GM13977 (cell line): ENCODE results near the gene SPG11.
"Not testable (repeated sequence)": the region's sequence is repeated elsewhere in the genome, so short reads cannot be mapped to it uniquely, and the experiment has no call there.

Source experiments
- DNase-seq: peaks from one replicate; pipeline ENCODE4 v3.0.0; 2012; ENCODE audit warnings: low spot score
- in situ Hi-C: fragments of 300-500 bp; cut with MboI; formaldehyde crosslinking; loops from one replicate; pipeline ENCODE4 v1.12.0; 2022; ENCODE audit warnings: low sequenced_read_pairs, low pct_unique_long_range_greater_than_20kb, mixed read lengths, inconsistent platforms; ENCODE audit not compliant: unreplicated experiment
- TF ChIP-seq, protein P1 (sequence below): IDR thresholded peaks from 2 replicates; pipeline ENCODE4 v1.5.1; 2012; ENCODE audit warnings: mild to moderate bottlenecking, control low read depth; ENCODE audit not compliant: insufficient read depth; ENCODE audit errors: extremely low read depth, missing control alignments

The SPG11 gene

DNA sequence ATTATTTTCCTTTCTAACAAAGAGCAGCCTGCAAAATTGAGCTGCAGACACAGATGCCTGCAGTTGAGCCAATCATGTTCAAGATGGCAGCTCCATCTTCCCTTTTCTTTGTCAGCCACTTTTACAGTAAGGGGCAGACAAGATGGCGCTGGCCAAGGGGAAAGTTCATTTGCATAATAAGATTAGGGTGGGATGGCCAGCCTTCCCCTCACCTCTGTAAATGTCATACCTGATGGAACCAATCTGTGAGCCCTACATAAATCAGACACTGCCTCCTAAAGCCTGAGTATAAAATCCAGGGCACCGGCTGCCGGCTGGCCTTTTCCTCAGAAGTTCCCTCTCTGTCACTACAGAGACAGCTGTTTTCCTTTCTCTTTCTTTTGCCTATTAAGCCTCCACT is 31.8 kb upstream of the SPG11 start:
- in situ Hi-C loops: no loop called here
- TF ChIP-seq, protein P1, sequence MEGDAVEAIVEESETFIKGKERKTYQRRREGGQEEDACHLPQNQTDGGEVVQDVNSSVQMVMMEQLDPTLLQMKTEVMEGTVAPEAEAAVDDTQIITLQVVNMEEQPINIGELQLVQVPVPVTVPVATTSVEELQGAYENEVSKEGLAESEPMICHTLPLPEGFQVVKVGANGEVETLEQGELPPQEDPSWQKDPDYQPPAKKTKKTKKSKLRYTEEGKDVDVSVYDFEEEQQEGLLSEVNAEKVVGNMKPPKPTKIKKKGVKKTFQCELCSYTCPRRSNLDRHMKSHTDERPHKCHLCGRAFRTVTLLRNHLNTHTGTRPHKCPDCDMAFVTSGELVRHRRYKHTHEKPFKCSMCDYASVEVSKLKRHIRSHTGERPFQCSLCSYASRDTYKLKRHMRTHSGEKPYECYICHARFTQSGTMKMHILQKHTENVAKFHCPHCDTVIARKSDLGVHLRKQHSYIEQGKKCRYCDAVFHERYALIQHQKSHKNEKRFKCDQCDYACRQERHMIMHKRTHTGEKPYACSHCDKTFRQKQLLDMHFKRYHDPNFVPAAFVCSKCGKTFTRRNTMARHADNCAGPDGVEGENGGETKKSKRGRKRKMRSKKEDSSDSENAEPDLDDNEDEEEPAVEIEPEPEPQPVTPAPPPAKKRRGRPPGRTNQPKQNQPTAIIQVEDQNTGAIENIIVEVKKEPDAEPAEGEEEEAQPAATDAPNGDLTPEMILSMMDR: no peak
- DNase-seq: no peak

DNA sequence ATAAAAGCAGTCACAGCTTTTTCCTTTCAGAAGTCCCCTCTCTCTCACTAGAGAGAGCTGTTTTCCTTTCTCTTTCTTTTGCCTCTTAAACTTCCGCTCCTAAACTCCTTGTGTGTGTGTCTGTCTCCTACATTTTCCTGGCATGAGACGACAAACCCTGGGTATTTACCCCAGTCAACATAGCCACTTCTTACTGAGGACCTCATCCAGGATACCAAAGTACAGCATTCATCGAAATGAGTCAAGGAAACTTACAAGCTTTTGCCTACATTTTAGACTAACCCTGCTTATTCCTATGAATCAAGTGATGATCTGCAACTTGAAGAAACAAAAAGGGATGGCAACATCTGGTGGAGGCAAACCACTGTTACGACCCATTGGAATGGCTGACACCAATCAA is 31.0 kb upstream of the SPG11 start:
- DNase-seq: no peak
- TF ChIP-seq, protein P1: no peak
- in situ Hi-C loops: no loop called here

DNA sequence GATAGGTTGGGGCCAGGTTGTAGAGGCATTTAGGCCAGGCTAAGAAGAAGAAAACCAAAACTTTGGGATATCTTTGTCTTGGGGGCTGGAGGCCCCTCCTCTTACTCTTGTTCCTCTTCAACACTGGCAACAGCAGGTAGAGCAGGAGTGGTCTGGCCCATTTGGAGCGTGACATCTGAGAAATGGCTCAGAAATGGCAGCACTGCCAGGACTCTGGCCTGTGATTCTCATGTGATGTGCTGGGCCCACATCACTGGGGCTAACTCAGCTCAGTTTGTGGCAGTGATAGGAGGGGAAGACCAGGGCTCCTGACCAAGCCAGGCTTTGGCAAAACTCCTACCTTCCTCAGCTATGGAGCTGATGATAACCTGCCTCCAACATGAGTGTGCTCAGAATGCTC is 29.2 kb upstream of the SPG11 start:
- TF ChIP-seq, protein P1: no peak
- no peak for DNase-seq
- in situ Hi-C loops: no loop called here

DNA sequence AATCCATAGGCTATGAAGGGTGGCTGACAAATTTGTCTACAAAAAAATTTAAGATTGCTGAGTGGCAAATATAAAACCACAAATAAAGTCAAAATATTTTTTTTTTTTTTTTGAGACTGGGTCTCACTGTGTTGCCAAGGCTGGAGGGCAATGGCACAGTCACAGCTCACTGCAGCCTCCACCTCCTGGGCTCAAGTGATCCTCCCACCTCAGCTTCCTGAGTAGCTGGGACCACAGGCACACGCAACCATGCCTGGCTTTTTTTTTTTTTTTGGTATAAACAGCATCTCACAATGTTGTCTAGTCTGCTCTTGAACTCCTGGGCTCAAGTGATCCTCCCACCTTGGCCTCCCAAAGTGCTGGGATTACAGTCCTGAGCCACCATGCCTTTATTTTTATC is 26.8 kb upstream of the SPG11 start:
- DNase-seq, in situ Hi-C loops: not testable (repeated sequence)

DNA sequence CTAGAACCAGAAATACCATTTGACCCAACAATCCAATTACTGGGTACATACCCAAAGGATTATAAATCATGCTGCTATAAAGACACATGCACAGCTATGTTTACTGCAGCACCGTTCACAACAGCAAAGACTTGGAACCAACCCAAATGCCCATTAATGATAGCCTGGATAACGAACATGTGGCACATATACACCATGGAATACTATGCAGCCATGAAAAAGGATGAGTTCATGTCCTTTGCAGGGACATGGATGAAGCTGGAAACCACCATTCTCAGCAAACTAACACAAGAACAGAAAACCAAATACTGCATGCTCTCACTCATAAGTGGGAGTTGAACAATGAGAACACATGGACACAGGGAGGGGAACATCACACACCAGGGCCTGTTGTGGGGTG is 25.9 kb upstream of the SPG11 start:
- DNase-seq, in situ Hi-C loops: not testable (repeated sequence)

DNA sequence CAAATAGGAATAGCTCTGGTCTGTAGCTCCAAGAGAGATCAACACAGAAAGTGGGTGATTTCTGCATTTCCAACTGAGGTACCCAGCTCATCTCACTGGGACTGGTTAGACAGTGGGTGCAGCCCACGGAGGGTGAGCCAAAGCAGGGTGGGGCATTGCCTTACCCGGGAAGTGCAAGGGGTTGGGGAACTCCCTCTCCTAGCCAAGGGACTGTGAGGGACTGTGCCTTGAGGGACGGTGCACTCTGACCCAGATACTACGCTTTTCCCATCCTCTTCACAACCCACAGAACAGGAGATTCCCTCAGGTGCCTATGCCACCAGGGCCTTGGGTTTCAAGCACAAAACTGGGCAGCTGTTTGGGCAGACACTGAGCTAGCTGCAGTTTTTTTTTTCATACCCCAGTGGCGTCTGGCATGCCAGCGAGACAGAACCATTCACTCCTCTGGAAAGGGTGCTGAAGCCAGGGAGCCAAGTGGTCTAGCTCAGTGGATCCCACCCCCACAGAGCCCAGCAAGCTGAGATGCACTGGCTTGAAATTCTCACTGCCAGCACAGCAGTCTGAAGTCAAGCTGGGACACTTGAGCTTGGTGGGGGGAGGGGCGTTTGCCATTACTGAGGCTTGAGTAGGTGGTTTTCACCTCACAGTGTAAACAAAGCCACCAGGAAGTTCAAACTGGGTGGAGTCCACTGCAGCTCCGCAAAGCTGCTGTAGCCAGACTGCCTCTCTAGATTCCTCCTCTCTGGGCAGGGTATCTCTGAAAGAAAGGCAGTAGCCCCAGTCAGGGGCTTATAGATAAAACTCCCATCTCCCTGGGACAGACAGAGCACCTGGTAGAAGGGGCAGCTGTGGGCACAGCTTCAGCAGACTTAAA is 19.6 kb upstream of the SPG11 start:
- in situ Hi-C loops, DNase-seq: not testable (repeated sequence)

DNA sequence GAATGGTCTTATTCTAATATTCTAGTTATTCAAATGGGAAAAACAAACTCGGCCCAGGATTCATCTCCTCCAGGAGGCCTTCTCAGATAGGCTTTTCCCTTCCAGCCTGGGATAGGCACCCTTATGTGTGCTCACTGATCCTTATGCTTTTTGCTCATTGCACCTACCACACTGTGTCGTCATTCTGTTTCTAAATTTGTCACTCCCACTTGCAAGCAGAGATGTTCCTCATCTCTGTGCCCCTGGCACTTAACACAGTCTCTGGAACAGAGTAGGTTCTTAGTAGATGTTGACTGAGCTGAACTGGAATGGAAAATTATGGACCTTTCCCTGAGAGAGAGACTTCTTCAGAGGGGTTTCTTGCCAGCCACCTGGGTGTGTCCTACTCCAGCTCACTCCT is 18.7 kb upstream of the SPG11 start:
- TF ChIP-seq, protein P1: no peak
- no peak for DNase-seq
- in situ Hi-C loops: no loop called here

DNA sequence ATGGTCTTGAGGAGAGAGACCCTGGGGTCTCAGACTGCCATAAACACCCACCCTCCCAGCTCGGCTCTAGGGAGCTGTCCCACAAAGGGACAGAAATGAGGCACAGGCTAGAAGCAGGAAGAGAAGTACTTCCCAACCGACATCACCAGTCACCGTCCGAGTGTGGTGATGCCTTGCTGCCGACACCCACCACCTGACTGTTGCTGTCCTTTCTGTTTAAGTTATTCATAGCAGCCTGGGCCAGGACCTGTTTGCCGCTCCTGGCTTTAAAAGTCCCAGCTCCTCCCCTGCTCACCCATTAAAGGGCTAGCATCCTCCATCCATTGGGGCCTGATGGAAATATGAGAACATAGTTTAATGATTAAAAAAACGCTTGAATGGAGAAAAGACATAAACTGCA is 13.2 kb upstream of the SPG11 start:
- TF ChIP-seq, protein P1: no peak
- DNase-seq: no peak
- in situ Hi-C loops: no loop called here
